ENCODE data around the gene MTA3.
"Not testable (repeated sequence)": the region's sequence is repeated elsewhere in the genome, so short reads cannot be mapped to it uniquely, and the experiment has no call there.

Gene MTA3

GRCh38 chr2:42628024-42628423 lies 59.6 kb downstream of the MTA3 start:
- 93 to 95% methylated on average over 7 to 8 of the region's 10 CpGs for WGBS, 2 experiments
- not testable (repeated sequence) for H3K4me3 ChIP-seq (ENCODE audit: insufficient read depth, low read depth, low read length); H3K9me3 ChIP-seq (ENCODE audit: control insufficient read depth, low read length); H3K27ac ChIP-seq (ENCODE audit: insufficient read depth, low read depth, low read length, poor library complexity, severe bottlenecking); H3K4me1 ChIP-seq (ENCODE audit: control insufficient read depth, insufficient read depth, low read length); H3K27me3 ChIP-seq (ENCODE audit: control insufficient read depth, insufficient read depth, low read length, poor library complexity, severe bottlenecking); H3K36me3 ChIP-seq (ENCODE audit: control insufficient read depth, insufficient read depth, low read length)

- H3K4me3 ChIP-seq (ENCODE audit: insufficient read depth, low read depth, low read length) = no peak overlapping the region
- WGBS, 2 experiments = 93 to 96% methylated on average over 6 of the region's 6 CpGs
- no peaks in the 10 kb centered on the region for H3K27me3 ChIP-seq (ENCODE audit: control insufficient read depth, insufficient read depth, low read length, poor library complexity, severe bottlenecking)
- no peaks in the 10 kb centered on the region for H3K36me3 ChIP-seq (ENCODE audit: control insufficient read depth, insufficient read depth, low read length)
- H3K9me3 ChIP-seq (ENCODE audit: control insufficient read depth, low read length) = no peaks in the 10 kb centered on the region
- no peak overlapping the region for H3K27ac ChIP-seq (ENCODE audit: insufficient read depth, low read depth, low read length, poor library complexity, severe bottlenecking)
- no peaks in the 10 kb centered on the region for H3K4me1 ChIP-seq (ENCODE audit: control insufficient read depth, insufficient read depth, low read length)
Observed at GRCh38 chr2:42636934-42637333, 68.5 kb downstream of the MTA3 start.

- no peaks in the 10 kb centered on the region for H3K4me1 ChIP-seq (ENCODE audit: control insufficient read depth, insufficient read depth, low read length)
- no peak overlapping the region for H3K4me3 ChIP-seq (ENCODE audit: insufficient read depth, low read depth, low read length)
- WGBS, 2 experiments = 77 to 79% methylated on average over 7 of the region's 7 CpGs
- H3K27ac ChIP-seq (ENCODE audit: insufficient read depth, low read depth, low read length, poor library complexity, severe bottlenecking) = no peak overlapping the region
- no peaks in the 10 kb centered on the region for H3K9me3 ChIP-seq (ENCODE audit: control insufficient read depth, low read length)
- no peaks in the 10 kb centered on the region for H3K36me3 ChIP-seq (ENCODE audit: control insufficient read depth, insufficient read depth, low read length)
- no peaks in the 10 kb centered on the region for H3K27me3 ChIP-seq (ENCODE audit: control insufficient read depth, insufficient read depth, low read length, poor library complexity, severe bottlenecking)
Observed at GRCh38 chr2:42638080-42638784, 69.8 kb downstream of the MTA3 start.

- no peaks in the 10 kb centered on the region for H3K27me3 ChIP-seq (ENCODE audit: control insufficient read depth, insufficient read depth, low read length, poor library complexity, severe bottlenecking)
- no peak overlapping the region for H3K4me3 ChIP-seq (ENCODE audit: insufficient read depth, low read depth, low read length)
- H3K27ac ChIP-seq (ENCODE audit: insufficient read depth, low read depth, low read length, poor library complexity, severe bottlenecking) = no peak overlapping the region
- no peaks in the 10 kb centered on the region for H3K9me3 ChIP-seq (ENCODE audit: control insufficient read depth, low read length)
- 72 to 92% methylated on average over 5 of the region's 5 CpGs for WGBS, 2 experiments
- peaks cover 4% of the 10 kb centered on the region for H3K36me3 ChIP-seq (ENCODE audit: control insufficient read depth, insufficient read depth, low read length)
- H3K4me1 ChIP-seq (ENCODE audit: control insufficient read depth, insufficient read depth, low read length) = no peaks in the 10 kb centered on the region
Observed at GRCh38 chr2:42639340-42640077, 71.1 kb downstream of the MTA3 start.

- no peaks in the 10 kb centered on the region for H3K27me3 ChIP-seq (ENCODE audit: control insufficient read depth, insufficient read depth, low read length, poor library complexity, severe bottlenecking)
- peaks cover 11% of the 10 kb centered on the region for H3K36me3 ChIP-seq (ENCODE audit: control insufficient read depth, insufficient read depth, low read length)
- no peak overlapping the region for H3K27ac ChIP-seq (ENCODE audit: insufficient read depth, low read depth, low read length, poor library complexity, severe bottlenecking)
- H3K4me1 ChIP-seq (ENCODE audit: control insufficient read depth, insufficient read depth, low read length) = no peaks in the 10 kb centered on the region
- H3K9me3 ChIP-seq (ENCODE audit: control insufficient read depth, low read length) = no peaks in the 10 kb centered on the region
- H3K4me3 ChIP-seq (ENCODE audit: insufficient read depth, low read depth, low read length) = no peak overlapping the region
- WGBS, 2 experiments = 94 to 96% methylated on average over 1 of the region's 1 CpG
Observed at GRCh38 chr2:42640261-42640660, 71.8 kb downstream of the MTA3 start.

- H3K4me3 ChIP-seq (ENCODE audit: insufficient read depth, low read depth, low read length); H3K4me1 ChIP-seq (ENCODE audit: control insufficient read depth, insufficient read depth, low read length); H3K9me3 ChIP-seq (ENCODE audit: control insufficient read depth, low read length); H3K27me3 ChIP-seq (ENCODE audit: control insufficient read depth, insufficient read depth, low read length, poor library complexity, severe bottlenecking); H3K27ac ChIP-seq (ENCODE audit: insufficient read depth, low read depth, low read length, poor library complexity, severe bottlenecking): not testable (repeated sequence)
- 100% methylated on average over 2 of the region's 2 CpGs; no CpG with 5 or more reads in 1 of the 2 experiments for WGBS, 2 experiments
- H3K36me3 ChIP-seq (ENCODE audit: control insufficient read depth, insufficient read depth, low read length) = peaks cover 19% of the 10 kb centered on the region
Observed at GRCh38 chr2:42642371-42642770, 73.9 kb downstream of the MTA3 start.

GRCh38 chr2:42645551-42645950 lies 77.1 kb downstream of the MTA3 start:
- Histone ChIP-seq H3K9me3 (ENCODE audit: control insufficient read depth, low read length) (no peaks in the 10 kb centered on the region), H3K4me3 (ENCODE audit: insufficient read depth, low read depth, low read length) (no peak overlapping the region), H3K27me3 (ENCODE audit: control insufficient read depth, insufficient read depth, low read length, poor library complexity, severe bottlenecking) (no peaks in the 10 kb centered on the region), H3K36me3 (ENCODE audit: control insufficient read depth, insufficient read depth, low read length) (peaks cover 19% of the 10 kb centered on the region), H3K4me1 (ENCODE audit: control insufficient read depth, insufficient read depth, low read length) (no peaks in the 10 kb centered on the region), H3K27ac (ENCODE audit: insufficient read depth, low read depth, low read length, poor library complexity, severe bottlenecking) (no peak overlapping the region)
- 74 to 94% methylated on average over 2 of the region's 2 CpGs for WGBS, 2 experiments

GRCh38 chr2:42648796-42649195 lies 80.4 kb downstream of the MTA3 start:
- Histone ChIP-seq H3K27me3 (ENCODE audit: control insufficient read depth, insufficient read depth, low read length, poor library complexity, severe bottlenecking) (no peaks in the 10 kb centered on the region), H3K4me1 (ENCODE audit: control insufficient read depth, insufficient read depth, low read length) (peaks cover 4% of the 10 kb centered on the region), H3K4me3 (ENCODE audit: insufficient read depth, low read depth, low read length) (no peak overlapping the region), H3K9me3 (ENCODE audit: control insufficient read depth, low read length) (no peaks in the 10 kb centered on the region), H3K27ac (ENCODE audit: insufficient read depth, low read depth, low read length, poor library complexity, severe bottlenecking) (no peak overlapping the region), H3K36me3 (ENCODE audit: control insufficient read depth, insufficient read depth, low read length) (peaks cover 19% of the 10 kb centered on the region)
- 89 to 97% methylated on average over 8 of the region's 8 CpGs for WGBS, 2 experiments

- Histone ChIP-seq H3K36me3 (ENCODE audit: control insufficient read depth, insufficient read depth, low read length) (no peaks in the 10 kb centered on the region), H3K9me3 (ENCODE audit: control insufficient read depth, low read length) (no peaks in the 10 kb centered on the region), H3K27ac (ENCODE audit: insufficient read depth, low read depth, low read length, poor library complexity, severe bottlenecking) (no peak overlapping the region), H3K27me3 (ENCODE audit: control insufficient read depth, insufficient read depth, low read length, poor library complexity, severe bottlenecking) (no peaks in the 10 kb centered on the region), H3K4me1 (ENCODE audit: control insufficient read depth, insufficient read depth, low read length) (peaks cover 4% of the 10 kb centered on the region), H3K4me3 (ENCODE audit: insufficient read depth, low read depth, low read length) (no peak overlapping the region)
- no CpG with 5 or more reads among the region's 1 CpG for WGBS, 2 experiments
Observed at GRCh38 chr2:42651057-42651456, 82.6 kb downstream of the MTA3 start.

- Histone ChIP-seq H3K4me1 (ENCODE audit: control insufficient read depth, insufficient read depth, low read length) (peaks cover 4% of the 10 kb centered on the region), H3K27me3 (ENCODE audit: control insufficient read depth, insufficient read depth, low read length, poor library complexity, severe bottlenecking) (no peaks in the 10 kb centered on the region), H3K9me3 (ENCODE audit: control insufficient read depth, low read length) (no peaks in the 10 kb centered on the region), H3K4me3 (ENCODE audit: insufficient read depth, low read depth, low read length) (no peak overlapping the region), H3K36me3 (ENCODE audit: control insufficient read depth, insufficient read depth, low read length) (peaks cover under 1% of the 10 kb centered on the region), H3K27ac (ENCODE audit: insufficient read depth, low read depth, low read length, poor library complexity, severe bottlenecking) (no peak overlapping the region)
- 67 to 72% methylated on average over 4 to 6 of the region's 6 CpGs for WGBS, 2 experiments
Observed at GRCh38 chr2:42652086-42652485, 83.7 kb downstream of the MTA3 start.
